GM23248 (cell line): ENCODE measurements around the gene KLHL4. TPM values are rescaled to one million over a fixed set of nuclear protein-coding genes. Genes with fewer than 3 reads are reported as not detected.
"Not testable (repeated sequence)": the region's sequence is repeated elsewhere in the genome, so short reads cannot be mapped to it uniquely, and the experiment has no call there.

Source experiments
- DNase-seq: peaks from one replicate; pipeline ENCODE4 v3.0.0-alpha.2; 2015
- H2AFZ ChIP-seq: fragments of 200-600 bp; sonication (generic); 2 replicates; pipeline ENCODE4 v1.6.1; 2016; ENCODE audit warnings: antibody characterized with exemption
- H3F3A ChIP-seq: fragments of 200-600 bp; sonication (generic); 2 replicates; pipeline ENCODE4 v1.6.1; 2016; ENCODE audit warnings: mild to moderate bottlenecking, antibody characterized with exemption, mixed run types; ENCODE audit not compliant: insufficient read depth
- H3K27ac ChIP-seq: fragments of 200-600 bp; sonication (generic); 2 replicates; pipeline ENCODE4 v1.5.1; 2016; ENCODE audit warnings: mild to moderate bottlenecking
- H3K27me3 ChIP-seq: fragments of 200-600 bp; sonication (generic); replicated peaks from 2 replicates; pipeline ENCODE4 v1.6.1; 2016; ENCODE audit warnings: mild to moderate bottlenecking; ENCODE audit not compliant: insufficient read depth
- H3K36me3 ChIP-seq: fragments of 200-600 bp; sonication (generic); 2 replicates; pipeline ENCODE4 v1.6.1; 2016; ENCODE audit warnings: low read depth, mild to moderate bottlenecking
- H3K4me1 ChIP-seq: fragments of 200-600 bp; sonication (generic); 2 replicates; pipeline ENCODE4 v1.6.1; 2016; ENCODE audit warnings: mild to moderate bottlenecking; ENCODE audit not compliant: insufficient read depth
- H3K4me2 ChIP-seq: fragments of 200-600 bp; sonication (generic); one replicate; pipeline ENCODE4 v1.6.1; 2016; ENCODE audit warnings: mild to moderate bottlenecking; ENCODE audit not compliant: unreplicated experiment
- H3K4me3 ChIP-seq: fragments of 200-600 bp; sonication (generic); 2 replicates; pipeline ENCODE4 v1.5.1; 2016; ENCODE audit warnings: mild to moderate bottlenecking
- H3K79me2 ChIP-seq: fragments of 200-600 bp; sonication (generic); 2 replicates; pipeline ENCODE4 v1.6.1; 2016; ENCODE audit warnings: mild to moderate bottlenecking; ENCODE audit not compliant: insufficient read depth
- H3K9ac ChIP-seq: fragments of 200-600 bp; sonication (generic); 2 replicates; pipeline ENCODE4 v1.6.1; 2016; ENCODE audit warnings: mild to moderate bottlenecking
- H3K9me2 ChIP-seq: fragments of 200-600 bp; sonication (generic); 2 replicates; pipeline ENCODE4 v1.6.1; 2016; ENCODE audit warnings: mixed run types, mild to moderate bottlenecking, moderate library complexity; ENCODE audit not compliant: insufficient read depth
- H3K9me3 ChIP-seq: fragments of 200-600 bp; sonication (generic); one replicate; pipeline ENCODE4 v1.6.1; 2017; ENCODE audit warnings: low read depth
- H4K20me1 ChIP-seq: fragments of 200-600 bp; sonication (generic); 2 replicates; pipeline ENCODE4 v1.6.0; 2016; ENCODE audit not compliant: insufficient read depth
- EZH2 ChIP-seq: fragments of 200-600 bp; sonication (generic); IDR thresholded peaks from 2 replicates; pipeline ENCODE4 v1.6.1; 2018; ENCODE audit warnings: antibody characterized with exemption, mild to moderate bottlenecking; ENCODE audit not compliant: insufficient read depth, poor library complexity, severe bottlenecking
- EZH2phosphoT487 ChIP-seq: fragments of 200-600 bp; sonication (generic); IDR thresholded peaks from 2 replicates; pipeline ENCODE4 v1.6.1; 2018; ENCODE audit warnings: antibody characterized with exemption, moderate library complexity, mild to moderate bottlenecking, low read depth; ENCODE audit not compliant: insufficient read depth
- WGBS, 2 experiments: methylation state at CpG; one replicate each; pipeline ENCODE4 v1.1.6; 2015 to 2017; ENCODE audit warnings: low lambda C conversion rate in 2 of 2, low coverage in 1 of 2; ENCODE audit errors: missing lambda C conversion rate in 2 of 2; 5-methylcytosine and 5-hydroxymethylcytosine counted together
- in situ Hi-C: fragments of 300-500 bp; cut with MboI; formaldehyde crosslinking; loops from 2 replicates; pipeline ENCODE4 v1.15.0; 2020
- polyA plus RNA-seq: library from polyadenylated mRNA; unstranded; fragments of >200 nt; fragmentation: Nextera tagmentation; extraction: Ambion mirVana; gene quantifications from 2 replicates; pipeline ENCODE4 v1.2.1, GENCODE V29; 2016
- total RNA-seq: library from RNA; depleted of rRNA; stranded (reverse); fragments of >200 nt; shearing (Covaris generic); gene quantifications from 2 replicates; pipeline ENCODE4 v1.2.3, GENCODE V29; 2014

Gene KLHL4
- total and polyA plus RNA-seq, 2 experiments from 2014 or later = 0.11 TPM; not detected in 1

- H3K27me3 ChIP-seq = no peaks in the 10 kb centered on the region
Observed at GRCh38 chrX:87664381-87664780, 146.8 kb downstream of the KLHL4 start.

DNA sequence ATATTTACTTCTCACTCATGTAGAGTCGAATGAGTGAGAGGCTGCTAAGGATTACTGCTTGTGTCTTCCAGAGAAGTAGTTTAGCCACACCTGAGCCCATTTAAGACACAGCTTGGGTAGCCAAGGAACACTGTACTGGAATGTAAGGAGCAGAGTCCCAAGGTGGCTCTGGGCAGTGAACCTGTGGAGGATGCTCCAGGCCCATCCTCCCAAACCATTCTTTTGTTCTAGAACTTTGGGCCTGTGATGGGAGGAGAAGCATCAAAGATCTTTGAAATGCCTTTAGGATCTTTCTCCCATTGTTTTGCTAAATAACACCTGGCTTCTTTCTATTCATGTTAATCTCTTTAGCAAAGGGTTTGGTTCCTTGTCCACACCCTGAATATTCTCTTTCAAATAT lies 162.2 kb downstream of the KLHL4 start:
- H3K4me1 ChIP-seq = no peaks in the 10 kb centered on the region
- 0% methylated on average over 1 of the region's 1 CpG for WGBS, 2 experiments
- no peaks in the 10 kb centered on the region for H3K9me3 ChIP-seq
- H3K79me2 ChIP-seq = no peaks in the 10 kb centered on the region
- H3F3A ChIP-seq = no peaks in the 10 kb centered on the region
- H4K20me1 ChIP-seq = no peaks in the 10 kb centered on the region
- in situ Hi-C loops = no loop called here
- no peaks in the 10 kb centered on the region for H3K9me2 ChIP-seq
- H3K4me2 ChIP-seq = no peak overlapping the region
- H3K9ac ChIP-seq = no peak overlapping the region
- no peak overlapping the region for H3K27ac ChIP-seq
- no peak overlapping the region for H2AFZ ChIP-seq
- TF ChIP-seq EZH2phosphoT487 (no peak), EZH2 (no peak)
- H3K36me3 ChIP-seq = no peaks in the 10 kb centered on the region
- no peak for DNase-seq
- no peak overlapping the region for H3K4me3 ChIP-seq
- H3K27me3 ChIP-seq = no peaks in the 10 kb centered on the region

More at GRCh38 chrX:87664381-87664780, 146.8 kb downstream of the KLHL4 start:
- Histone ChIP-seq H2AFZ (no peak overlapping the region), H3K27ac (no peak overlapping the region), H3K4me1 (no peaks in the 10 kb centered on the region), H3K36me3 (no peaks in the 10 kb centered on the region), H3K4me3 (no peak overlapping the region), H3K79me2 (no peaks in the 10 kb centered on the region), H3K9me2 (no peaks in the 10 kb centered on the region), H4K20me1 (no peaks in the 10 kb centered on the region), H3F3A (no peaks in the 10 kb centered on the region), H3K9me3 (no peaks in the 10 kb centered on the region), H3K9ac (no peak overlapping the region), H3K4me2 (no peak overlapping the region)
- 1 to 4% methylated on average over 2 of the region's 2 CpGs for WGBS, 2 experiments
- TF ChIP-seq EZH2phosphoT487 (no peak), EZH2 (no peak)
- in situ Hi-C loops = no loop called here
- DNase-seq = peak; percentile 9

- Histone ChIP-seq H3K4me1 (no peaks in the 10 kb centered on the region), H3F3A (no peaks in the 10 kb centered on the region), H4K20me1 (no peaks in the 10 kb centered on the region), H3K79me2 (no peaks in the 10 kb centered on the region), H3K4me3 (no peak overlapping the region), H3K4me2 (no peak overlapping the region), H2AFZ (no peak overlapping the region), H3K9ac (no peak overlapping the region), H3K27me3 (no peaks in the 10 kb centered on the region), H3K27ac (no peak overlapping the region), H3K36me3 (no peaks in the 10 kb centered on the region), H3K9me2 (no peaks in the 10 kb centered on the region), H3K9me3 (no peaks in the 10 kb centered on the region)
- in situ Hi-C loops = no loop called here
- WGBS, 2 experiments = 20 to 31% methylated on average over 1 of the region's 1 CpG
- DNase-seq = no peak
- TF ChIP-seq EZH2phosphoT487 (no peak), EZH2 (no peak)
Observed at GRCh38 chrX:87687703-87688102, 170.1 kb downstream of the KLHL4 start.

- H4K20me1 ChIP-seq, H3K36me3 ChIP-seq, H3K79me2 ChIP-seq, H3K9me3 ChIP-seq, H3K4me2 ChIP-seq, H3K9ac ChIP-seq, H3K4me3 ChIP-seq, H3K9me2 ChIP-seq, DNase-seq, H2AFZ ChIP-seq, H3K27ac ChIP-seq, in situ Hi-C loops, H3F3A ChIP-seq, H3K4me1 ChIP-seq, H3K27me3 ChIP-seq: not testable (repeated sequence)
- WGBS, 2 experiments = 23 to 26% methylated on average over 5 of the region's 5 CpGs
Observed at GRCh38 chrX:87688113-87688748, 170.6 kb downstream of the KLHL4 start.

- H2AFZ ChIP-seq, H3K9ac ChIP-seq, H4K20me1 ChIP-seq, H3K79me2 ChIP-seq, H3K4me1 ChIP-seq, H3F3A ChIP-seq, H3K36me3 ChIP-seq, H3K9me3 ChIP-seq, H3K27ac ChIP-seq, H3K4me2 ChIP-seq, H3K9me2 ChIP-seq, DNase-seq, H3K27me3 ChIP-seq, in situ Hi-C loops, H3K4me3 ChIP-seq: not testable (repeated sequence)
- WGBS, 2 experiments = 37 to 47% methylated on average over 7 of the region's 7 CpGs
Observed at GRCh38 chrX:87689218-87689617, 171.6 kb downstream of the KLHL4 start.
